Tibial nerve (tissue), 4 donors: ENCODE measurements around the gene DHX16. TPM values are rescaled to one million over a fixed set of nuclear protein-coding genes. Genes with fewer than 3 reads are reported as not detected.
"Not testable (repeated sequence)": the region's sequence is repeated elsewhere in the genome, so short reads cannot be mapped to it uniquely, and the experiment has no call there.

Experiments
- DNase-seq, 2 donors: peaks; one replicate each; pipeline ENCODE4 v3.0.0-alpha.2; 2019; ENCODE audit warnings: low spot score in 2 of 2
- H3K27ac ChIP-seq, 4 donors: fragments of 200-600 bp; sonication (generic) in 3 of 4; one replicate each; pipeline ENCODE4 v1.5.1; 2017 to 2019; ENCODE audit warnings: mild to moderate bottlenecking in 1 of 4
- H3K27me3 ChIP-seq, 2 donors: fragments of 200-600 bp; sonication (generic) in 1 of 2; one replicate each; pipeline versions ENCODE4 v1.5.1 to v1.6.0; 2017 to 2019
- H3K36me3 ChIP-seq, 3 donors: fragments of 200-600 bp; sonication (generic); one replicate each; pipeline ENCODE4 v1.5.1; 2018 to 2019
- H3K4me1 ChIP-seq, 4 donors: fragments of 200-600 bp; sonication (generic) in 3 of 4; one replicate each; pipeline ENCODE4 v1.5.1; 2017 to 2019
- H3K4me3 ChIP-seq, 4 donors: fragments of 200-600 bp; sonication (generic) in 3 of 4; one replicate each; pipeline ENCODE4 v1.5.1; 2017 to 2019; ENCODE audit warnings: mild to moderate bottlenecking in 1 of 4, moderate library complexity in 1 of 4
- H3K9me3 ChIP-seq, 4 donors: fragments of 200-600 bp; sonication (generic) in 3 of 4; one replicate each; pipeline ENCODE4 v1.5.1; 2017 to 2019
- EP300 ChIP-seq, 2 donors: sonication (generic); formaldehyde crosslinking; IDR thresholded peaks; one replicate each; pipeline ENCODE4 v1.6.1; 2017; ENCODE audit warnings: antibody characterized with exemption in 2 of 2, mild to moderate bottlenecking in 1 of 2
- POLR2A ChIP-seq, 2 donors: fragments of 450-650 bp; IDR thresholded peaks; one replicate each; pipeline ENCODE4 v1.6.1; 2017; ENCODE audit warnings: antibody characterized with exemption in 2 of 2, mild to moderate bottlenecking in 2 of 2, moderate library complexity in 2 of 2
- WGBS, 2 donors: methylation state at CpG; one replicate each; pipeline ENCODE4 v1.1.5; 2018; 5-methylcytosine and 5-hydroxymethylcytosine counted together
- total RNA-seq, 4 donors: library from RNA; depleted of rRNA; stranded (reverse); fragments of >200 nt; gene quantifications; one replicate each; pipeline ENCODE4 v1.1.0, GENCODE V29; 2016
- TF ChIP-seq, protein P1 (sequence below), 5 experiments: fragments of 200-600 bp in 3 of 5; fragments of 450-650 bp in 2 of 5; sonication (generic) in 3 of 5; IDR thresholded peaks; one replicate each; pipeline ENCODE4 v1.5.1; 2016 to 2019; ENCODE audit warnings: antibody characterized with exemption in 5 of 5, mild to moderate bottlenecking in 3 of 5, moderate library complexity in 2 of 5

The DHX16 gene
- 10 to 100 TPM; 22.7 to 40.2 (median 29.2) TPM for total RNA-seq

DNA sequence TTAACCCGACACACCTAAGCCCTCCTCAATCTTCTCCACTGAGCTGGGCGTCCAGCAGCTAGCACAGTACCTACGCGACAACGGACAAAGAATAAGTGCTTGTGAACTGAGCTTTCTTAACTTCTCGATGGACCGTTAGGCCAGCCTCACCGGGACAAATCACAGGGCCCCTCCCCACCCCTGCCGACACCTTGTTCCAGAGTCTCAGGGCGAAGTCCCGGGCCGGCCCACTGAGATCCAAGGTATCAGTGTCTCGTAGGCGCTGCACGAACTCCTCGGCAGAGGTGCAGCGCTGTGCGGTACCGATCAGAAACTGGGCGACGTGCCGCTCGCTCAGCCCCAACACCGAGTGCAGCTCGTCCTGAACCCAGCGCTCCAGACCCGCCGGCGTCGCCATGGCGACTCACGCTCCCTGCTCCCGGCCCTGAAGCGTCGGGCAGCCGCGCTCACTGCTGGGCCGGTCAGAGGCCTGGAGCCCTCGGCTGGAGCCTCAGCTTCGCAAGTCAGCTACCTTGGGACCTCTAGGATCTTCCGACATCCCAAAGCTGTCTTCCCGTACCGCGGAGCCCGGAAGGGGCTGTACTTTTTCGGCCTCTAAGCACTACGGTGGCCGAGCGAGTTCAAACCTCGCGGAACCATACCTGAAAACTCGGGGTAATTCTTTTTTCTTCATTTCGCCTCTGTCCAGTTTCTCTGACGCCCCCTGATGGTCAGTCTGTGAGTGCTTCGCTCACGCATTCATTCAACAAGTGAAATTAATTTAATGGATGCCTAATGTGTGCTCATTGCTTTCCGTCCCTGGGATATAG is at the start of gene DHX16:
Gene DHX16 (minus strand): TSS at position 562 of the 809 bp plus-strand sequence. CDS start 165 bp downstream, at position 397.
- Histone ChIP-seq H3K4me3 (peak within 1 kb of the TSS; percentile 73 to 87 (median 78)), H3K4me1 (peaks cover 0 to 30% (median 10%) of the 10 kb centered on the region in 4 donors), H3K36me3 (peaks cover 2 to 58% (median 25%) of the 10 kb centered on the region in 3 donors), H3K27me3 (no peaks in the 10 kb centered on the region), H3K27ac (peak within 1 kb of the TSS; percentile 57 to 85 (median 74)), H3K9me3 (no peaks in the 10 kb centered on the region)
- 1% methylated on average over 31 to 36 of the region's 57 CpGs for WGBS, 2 donors
- peak; percentile 95 to 100 for DNase-seq
- TF ChIP-seq POLR2A (IDR thresholded peaks at IDR 0.05): peak in 1 of 2 donors; percentile 17
- TF ChIP-seq EP300 (IDR thresholded peaks at IDR 0.05): peak; percentile 85 to 94
- TF ChIP-seq, protein P1, sequence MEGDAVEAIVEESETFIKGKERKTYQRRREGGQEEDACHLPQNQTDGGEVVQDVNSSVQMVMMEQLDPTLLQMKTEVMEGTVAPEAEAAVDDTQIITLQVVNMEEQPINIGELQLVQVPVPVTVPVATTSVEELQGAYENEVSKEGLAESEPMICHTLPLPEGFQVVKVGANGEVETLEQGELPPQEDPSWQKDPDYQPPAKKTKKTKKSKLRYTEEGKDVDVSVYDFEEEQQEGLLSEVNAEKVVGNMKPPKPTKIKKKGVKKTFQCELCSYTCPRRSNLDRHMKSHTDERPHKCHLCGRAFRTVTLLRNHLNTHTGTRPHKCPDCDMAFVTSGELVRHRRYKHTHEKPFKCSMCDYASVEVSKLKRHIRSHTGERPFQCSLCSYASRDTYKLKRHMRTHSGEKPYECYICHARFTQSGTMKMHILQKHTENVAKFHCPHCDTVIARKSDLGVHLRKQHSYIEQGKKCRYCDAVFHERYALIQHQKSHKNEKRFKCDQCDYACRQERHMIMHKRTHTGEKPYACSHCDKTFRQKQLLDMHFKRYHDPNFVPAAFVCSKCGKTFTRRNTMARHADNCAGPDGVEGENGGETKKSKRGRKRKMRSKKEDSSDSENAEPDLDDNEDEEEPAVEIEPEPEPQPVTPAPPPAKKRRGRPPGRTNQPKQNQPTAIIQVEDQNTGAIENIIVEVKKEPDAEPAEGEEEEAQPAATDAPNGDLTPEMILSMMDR (IDR thresholded peaks at IDR 0.05): peak; percentile 58 to 92 (median 84)

DNA sequence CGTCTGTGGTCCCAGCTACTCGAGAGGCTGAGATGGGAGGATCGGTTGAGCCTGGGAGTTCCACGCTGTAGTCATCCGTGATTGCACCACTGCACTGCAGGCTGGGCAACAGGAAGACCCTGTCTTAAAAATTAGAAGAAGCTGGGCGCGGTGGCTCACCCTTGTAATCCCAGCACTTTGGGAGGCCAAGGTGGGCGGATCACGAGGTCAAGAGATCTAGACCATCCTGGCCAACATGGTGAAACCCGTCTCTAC is 49.1 kb upstream of the DHX16 start:
- 4 to 5% methylated on average over 10 of the region's 10 CpGs for WGBS, 2 donors
- not testable (repeated sequence) for H3K9me3 ChIP-seq, DNase-seq, H3K27me3 ChIP-seq
- Histone ChIP-seq H3K36me3 (peaks cover 0 to 41% (median 24%) of the 10 kb centered on the region in 3 donors), H3K27ac (peak overlapping the region; percentile 66 to 95 (median 93)), H3K4me1 (peaks cover 0 to 64% (median 22%) of the 10 kb centered on the region in 4 donors), H3K4me3 (peak overlapping the region; percentile 68 to 85 (median 80))

DNA sequence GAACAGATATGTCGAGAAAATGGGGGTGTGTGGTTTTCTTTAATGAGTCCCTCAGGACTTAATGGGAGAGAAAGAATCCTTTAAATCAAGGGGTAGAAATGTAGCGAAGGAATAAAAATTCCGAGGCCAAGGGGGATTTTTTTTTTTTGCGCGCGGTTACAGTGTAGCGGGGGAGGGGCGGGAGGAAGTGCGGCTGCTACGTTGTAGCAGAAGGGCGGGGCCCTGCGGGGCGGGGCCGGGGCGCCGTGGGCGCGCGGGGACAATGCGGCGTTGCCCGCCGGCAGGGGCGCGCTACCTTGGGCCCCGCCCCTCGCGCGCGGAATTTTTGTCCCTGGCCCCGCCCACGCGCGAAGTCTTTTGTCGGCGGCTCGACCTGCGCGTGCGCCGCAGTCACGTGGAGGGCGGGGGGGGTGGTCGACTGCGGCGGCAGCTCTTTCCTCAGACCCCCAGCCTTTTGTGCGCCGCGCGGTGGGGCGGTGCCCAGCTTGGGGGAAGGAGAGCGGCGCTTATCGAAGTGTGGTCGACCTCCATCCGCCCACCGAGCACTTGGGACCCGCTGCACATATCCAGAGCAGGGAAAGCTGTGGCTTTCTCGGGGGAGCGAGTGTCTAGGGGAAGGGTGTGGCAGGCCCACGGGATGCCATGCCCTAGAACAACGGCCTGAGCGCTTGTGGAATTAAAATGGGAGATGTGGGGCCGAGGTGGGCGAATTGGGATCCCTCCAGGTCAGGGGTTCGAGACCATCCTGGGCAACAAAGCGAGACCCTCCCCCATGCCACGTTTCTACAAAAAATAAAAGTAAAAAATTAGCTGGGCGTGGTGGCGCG is 48.6 kb upstream of the DHX16 start:
- Histone ChIP-seq H3K27me3 (no peaks in the 10 kb centered on the region), H3K9me3 (no peaks in the 10 kb centered on the region), H3K36me3 (peaks cover 0 to 37% (median 24%) of the 10 kb centered on the region in 3 donors), H3K4me3 (peak overlapping the region; percentile 68 to 95 (median 82)), H3K27ac (peak overlapping the region; percentile 82 to 99 (median 94)), H3K4me1 (peaks cover 0 to 68% (median 24%) of the 10 kb centered on the region in 4 donors)
- WGBS, 2 donors: 1% methylated on average over 44 to 45 of the region's 71 CpGs
- TF ChIP-seq POLR2A (IDR thresholded peaks at IDR 0.05) (peak in 1 of 2 donors; percentile 58), EP300 (IDR thresholded peaks at IDR 0.05) (peak; percentile 51 to 83)
- TF ChIP-seq, protein P1 (IDR thresholded peaks at IDR 0.05): peak; percentile 55 to 78 (median 63)
- DNase-seq: peak; percentile 83 to 84

DNA sequence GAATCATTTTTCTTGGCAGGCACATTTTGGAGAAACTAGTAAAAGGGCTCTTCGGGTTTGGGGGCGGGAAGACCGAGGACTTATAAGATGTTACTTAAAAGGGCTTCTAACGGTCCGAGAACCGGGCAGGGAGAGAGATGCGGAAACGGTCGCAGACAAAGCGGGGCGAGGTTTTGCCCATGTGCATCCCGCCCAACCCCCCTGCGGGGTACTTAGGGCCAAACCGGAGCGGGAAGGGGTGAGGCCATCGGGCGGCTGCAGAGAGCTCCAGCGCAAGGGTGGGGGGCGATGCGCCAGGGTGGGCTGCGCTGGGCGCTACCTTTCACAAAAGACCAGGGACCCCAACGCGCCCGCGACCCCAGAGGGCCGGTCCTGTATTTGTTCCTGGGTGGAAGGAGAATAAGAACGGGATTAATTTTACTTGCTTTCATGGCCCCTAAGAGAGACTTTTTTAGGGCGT is 48.0 kb upstream of the DHX16 start:
- H3K4me3 ChIP-seq: peak overlapping the region; percentile 68 to 95 (median 82)
- peak overlapping the region; percentile 82 to 99 (median 94) for H3K27ac ChIP-seq
- 0 to 1% methylated on average over 29 of the region's 29 CpGs for WGBS, 2 donors
- peak; percentile 52 to 57 for DNase-seq
- TF ChIP-seq, protein P1 (IDR thresholded peaks at IDR 0.05): no peak
- TF ChIP-seq POLR2A (IDR thresholded peaks at IDR 0.05) (no peak), EP300 (IDR thresholded peaks at IDR 0.05) (no peak)
- H3K9me3 ChIP-seq: no peaks in the 10 kb centered on the region
- H3K27me3 ChIP-seq: no peaks in the 10 kb centered on the region
- peaks cover 0 to 68% (median 24%) of the 10 kb centered on the region in 4 donors for H3K4me1 ChIP-seq
- H3K36me3 ChIP-seq: peaks cover 0 to 30% (median 24%) of the 10 kb centered on the region in 3 donors
